GM21723 (cell line): Measurements from ENCODE around the gene TMEM9.
"Not testable (repeated sequence)": the region's sequence is repeated elsewhere in the genome, so short reads cannot be mapped to it uniquely, and the experiment has no call there.

Source experiments
- ATAC-seq: cut with Tn5 transposase; IDR thresholded peaks from one replicate; pipeline ENCODE4 v1.9.1; 2021; ENCODE audit warnings: mild to moderate bottlenecking, moderate library complexity; ENCODE audit not compliant: unreplicated experiment

The TMEM9 gene

GRCh38 chr1:201173736-201174135 is 19.5 kb upstream of the TMEM9 start:
- ATAC-seq = no peak

GRCh38 chr1:201172999-201173610 is 18.8 kb upstream of the TMEM9 start:
- no peak for ATAC-seq

- no peak for ATAC-seq
Measured at GRCh38 chr1:201172326-201172725, 18.1 kb upstream of the TMEM9 start.

- peak; percentile 51 for ATAC-seq
Measured at GRCh38 chr1:201171063-201172036, 17.1 kb upstream of the TMEM9 start.

- peak; percentile 97 for ATAC-seq
Measured at GRCh38 chr1:201170533-201171062, 16.3 kb upstream of the TMEM9 start.

GRCh38 chr1:201169971-201170532 is 15.8 kb upstream of the TMEM9 start:
- no peak for ATAC-seq

GRCh38 chr1:201169203-201169602 is 14.9 kb upstream of the TMEM9 start:
- no peak for ATAC-seq

GRCh38 chr1:201167041-201167991 is 13.0 kb upstream of the TMEM9 start:
- ATAC-seq = no peak

- ATAC-seq = no peak
Measured at GRCh38 chr1:201164645-201165044, 10.4 kb upstream of the TMEM9 start.

- no peak for ATAC-seq
Measured at GRCh38 chr1:201163707-201164106, 9.4 kb upstream of the TMEM9 start.

GRCh38 chr1:201163036-201163435 is 8.8 kb upstream of the TMEM9 start:
- ATAC-seq = not testable (repeated sequence)

GRCh38 chr1:201157949-201158348 is 3.7 kb upstream of the TMEM9 start:
- no peak for ATAC-seq

- ATAC-seq = no peak
Measured at GRCh38 chr1:201156819-201157218, 2.5 kb upstream of the TMEM9 start.

- ATAC-seq = no peak
Measured at GRCh38 chr1:201156346-201156745, 2.1 kb upstream of the TMEM9 start.

- ATAC-seq = no peak
Measured at GRCh38 chr1:201155354-201155753, 1.1 kb upstream of the TMEM9 start.

GRCh38 chr1:201153474-201154388 is 543 bp downstream of the TMEM9 start:
- ATAC-seq = peak; percentile 80

GRCh38 chr1:201149400-201149799 is 4.9 kb downstream of the TMEM9 start:
- no peak for ATAC-seq

- ATAC-seq = no peak
Measured at GRCh38 chr1:201147396-201148015, 6.8 kb downstream of the TMEM9 start.
